ENCODE data around the gene DRD5. TPM values are rescaled to one million over a fixed set of nuclear protein-coding genes. Genes with fewer than 3 reads are reported as not detected.

The DRD5 gene
- total RNA-seq, 1 donor from 2014 or later: not detected

- Histone ChIP-seq H3K36me3 (no peaks in the 10 kb centered on the region), H3K9me3 (replicated peaks) (no peaks in the 10 kb centered on the region), H3K4me1 (no peaks in the 10 kb centered on the region), H3K27me3 (ENCODE audit: low read depth) (no peaks in the 10 kb centered on the region), H3K27ac (replicated peaks) (no peak overlapping the region), H3K4me3 (no peak overlapping the region)
- DNase-seq: no peak
- TF ChIP-seq CTCF (IDR thresholded peaks at IDR 0.05; ENCODE audit: borderline replicate concordance): no peak
- intact Hi-C loops (cut with micrococcal nuclease): no loop called here
Observed at GRCh38 chr4:9825049-9825448, 43.6 kb downstream of the DRD5 start.

GRCh38 chr4:9826551-9826950, 45.1 kb downstream of the DRD5 start:
- H3K4me3 ChIP-seq: no peak overlapping the region
- intact Hi-C loops (cut with micrococcal nuclease): no loop called here
- H3K27me3 ChIP-seq (ENCODE audit: low read depth): no peaks in the 10 kb centered on the region
- H3K9me3 ChIP-seq (replicated peaks): no peaks in the 10 kb centered on the region
- no peak for DNase-seq
- H3K36me3 ChIP-seq: no peaks in the 10 kb centered on the region
- H3K4me1 ChIP-seq: no peaks in the 10 kb centered on the region
- no peak overlapping the region for H3K27ac ChIP-seq (replicated peaks)
- no peak for TF ChIP-seq CTCF (IDR thresholded peaks at IDR 0.05; ENCODE audit: borderline replicate concordance)

- TF ChIP-seq CTCF (IDR thresholded peaks at IDR 0.05; ENCODE audit: borderline replicate concordance): no peak
- Histone ChIP-seq H3K36me3 (no peaks in the 10 kb centered on the region), H3K27ac (replicated peaks) (no peak overlapping the region), H3K4me3 (no peak overlapping the region), H3K27me3 (ENCODE audit: low read depth) (no peaks in the 10 kb centered on the region), H3K9me3 (replicated peaks) (no peaks in the 10 kb centered on the region), H3K4me1 (peaks cover 4% of the 10 kb centered on the region)
- intact Hi-C loops (cut with micrococcal nuclease): no loop called here
- DNase-seq: no peak
Observed at GRCh38 chr4:9832640-9833039, 51.2 kb downstream of the DRD5 start.

- no peaks in the 10 kb centered on the region for H3K36me3 ChIP-seq
- intact Hi-C loops (cut with micrococcal nuclease): no loop called here
- peaks cover 4% of the 10 kb centered on the region for H3K4me1 ChIP-seq
- peaks cover 3% of the 10 kb centered on the region for H3K9me3 ChIP-seq (replicated peaks)
- no peak overlapping the region for H3K27ac ChIP-seq (replicated peaks)
- no peak overlapping the region for H3K4me3 ChIP-seq
- no peak for DNase-seq
- TF ChIP-seq CTCF (IDR thresholded peaks at IDR 0.05; ENCODE audit: borderline replicate concordance): no peak
- no peaks in the 10 kb centered on the region for H3K27me3 ChIP-seq (ENCODE audit: low read depth)
Observed at GRCh38 chr4:9833421-9833820, 52.0 kb downstream of the DRD5 start.

Other genes starting within 250 kb of the DRD5 start
- 8.2 TPM for gene SLC2A9, start 239.9 kb downstream of the DRD5 start, total RNA-seq

Data from left ventricle myocardium inferior (tissue), 1 donor.